Activated naive CD8-positive, alpha-beta T cell treated with anti-CD3 and anti-CD28 coated beads, Interleukin-2, amount 50 U/mL, for 24 hours (primary cell): ENCODE results near the gene TFB2M.
"Not testable (repeated sequence)": the region's sequence is repeated elsewhere in the genome, so short reads cannot be mapped to it uniquely, and the experiment has no call there.

Experiments
- ATAC-seq: fragments of 150-1000 bp; cut with Tn5 transposase; one replicate; pipeline ENCODE4 v1.10.0; 2021
- DNase-seq: peaks from one replicate; pipeline ENCODE4 v3.0.0; 2021
- H3K27ac Mint-ChIP-seq: one replicate; pipeline ENCODE4 v1.8.0; 2021; ENCODE audit warnings: mild to moderate bottlenecking, mixed read lengths
- H3K27me3 Mint-ChIP-seq: one replicate; pipeline ENCODE4 v1.8.0; 2021; ENCODE audit warnings: mixed read lengths
- H3K36me3 Mint-ChIP-seq: one replicate; pipeline ENCODE4 v1.8.0; 2021; ENCODE audit warnings: low read depth, mixed read lengths
- H3K4me1 Mint-ChIP-seq: one replicate; pipeline ENCODE4 v1.8.0; 2021; ENCODE audit warnings: mixed read lengths
- H3K4me3 Mint-ChIP-seq: one replicate; pipeline ENCODE4 v1.8.0; 2021; ENCODE audit warnings: mild to moderate bottlenecking, moderate library complexity, mixed read lengths
- H3K9me3 Mint-ChIP-seq: one replicate; pipeline ENCODE4 v1.8.0; 2021; ENCODE audit warnings: mixed read lengths

The TFB2M gene

GRCh38 chr1:246591504-246591903, 25.4 kb upstream of the TFB2M start:
- no peak for DNase-seq
- no peaks in the 10 kb centered on the region for H3K27me3 Mint-ChIP-seq
- H3K9me3 Mint-ChIP-seq, result peaks cover 5% of the 10 kb centered on the region
- H3K4me1 Mint-ChIP-seq, result peaks cover 34% of the 10 kb centered on the region
- peak; percentile 72 for ATAC-seq
- H3K4me3 Mint-ChIP-seq, result no peak overlapping the region
- H3K36me3 Mint-ChIP-seq, result peaks cover 40% of the 10 kb centered on the region
- H3K27ac Mint-ChIP-seq, result peak overlapping the region; percentile 73

DNA sequence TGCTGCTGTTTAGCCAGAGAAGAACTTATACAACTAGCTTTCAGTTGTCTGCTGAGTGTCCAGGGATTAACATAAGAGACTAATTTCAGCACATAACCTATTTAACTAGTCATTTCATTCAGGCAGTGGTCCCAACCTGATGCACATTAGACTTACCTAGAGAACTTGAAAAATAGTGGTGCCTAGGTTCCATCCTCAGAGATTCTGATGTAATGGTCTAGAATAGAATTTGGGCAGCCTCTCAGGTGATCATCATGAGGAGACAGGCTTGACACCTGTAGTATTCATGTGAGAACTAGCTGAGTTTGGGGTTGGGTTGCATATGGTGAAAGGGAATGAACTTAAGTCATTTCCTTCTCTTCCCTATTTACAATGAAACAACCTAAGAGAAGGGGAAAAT, 25.0 kb upstream of the TFB2M start:
- Mint-ChIP-seq H3K27me3 (no peaks in the 10 kb centered on the region), H3K27ac (peak overlapping the region; percentile 73), H3K9me3 (peaks cover 5% of the 10 kb centered on the region), H3K4me3 (no peak overlapping the region), H3K36me3 (peaks cover 40% of the 10 kb centered on the region), H3K4me1 (peaks cover 35% of the 10 kb centered on the region)
- ATAC-seq (no peak), DNase-seq (no peak)

DNA sequence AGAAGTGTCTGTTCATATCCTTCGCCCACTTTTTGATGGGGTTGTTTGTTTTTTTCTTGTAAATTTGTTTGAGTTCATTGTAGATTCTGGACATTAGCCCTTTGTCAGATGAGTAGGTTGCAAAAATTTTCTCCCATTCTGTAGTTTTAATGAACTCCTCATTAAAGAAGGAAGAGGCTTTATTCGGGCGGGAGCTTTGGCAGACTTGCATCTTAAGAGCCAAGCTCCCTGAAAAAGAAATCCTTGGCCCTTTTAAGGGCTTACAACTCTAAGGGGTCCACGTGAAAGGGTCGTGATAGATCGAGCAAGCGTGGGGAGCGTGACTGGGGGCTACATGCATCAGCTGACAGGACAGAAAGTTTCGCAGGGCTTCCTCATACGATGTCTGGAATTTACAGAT, 23.9 kb upstream of the TFB2M start:
- Mint-ChIP-seq H3K4me1 (peaks cover 31% of the 10 kb centered on the region), H3K36me3 (peaks cover 36% of the 10 kb centered on the region)
- not testable (repeated sequence) for H3K4me3 Mint-ChIP-seq, H3K9me3 Mint-ChIP-seq, H3K27ac Mint-ChIP-seq, H3K27me3 Mint-ChIP-seq, ATAC-seq, DNase-seq

- no peaks in the 10 kb centered on the region for H3K27me3 Mint-ChIP-seq
- peaks cover 34% of the 10 kb centered on the region for H3K4me1 Mint-ChIP-seq
- peaks cover 5% of the 10 kb centered on the region for H3K9me3 Mint-ChIP-seq
- DNase-seq, result no peak
- ATAC-seq, result no peak
- H3K36me3 Mint-ChIP-seq, result peaks cover 35% of the 10 kb centered on the region
- no peak overlapping the region for H3K4me3 Mint-ChIP-seq
- no peak overlapping the region for H3K27ac Mint-ChIP-seq
Measured at GRCh38 chr1:246588159-246588721, 22.2 kb upstream of the TFB2M start.

DNA sequence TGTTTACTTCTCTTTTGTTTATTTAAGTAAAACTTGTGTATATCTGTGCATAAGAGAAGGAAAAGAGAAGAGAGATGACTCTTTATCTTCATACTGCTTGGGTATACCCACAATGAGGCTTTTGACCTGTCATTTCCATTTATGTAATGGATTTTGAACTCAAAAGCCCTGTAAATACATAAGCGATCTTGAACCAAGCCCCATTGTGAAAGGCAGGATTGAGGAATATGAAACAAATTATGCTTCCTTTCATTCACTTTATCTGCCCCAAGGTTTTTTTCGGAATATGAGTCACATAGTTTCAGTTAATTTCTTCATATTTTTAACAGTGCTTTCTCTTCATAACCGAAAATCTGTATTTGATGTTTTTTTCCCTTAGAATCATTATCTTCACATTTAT, 21.5 kb upstream of the TFB2M start:
- peaks cover 39% of the 10 kb centered on the region for H3K4me1 Mint-ChIP-seq
- H3K4me3 Mint-ChIP-seq, result no peak overlapping the region
- no peak overlapping the region for H3K27ac Mint-ChIP-seq
- H3K9me3 Mint-ChIP-seq, result peaks cover 5% of the 10 kb centered on the region
- H3K36me3 Mint-ChIP-seq, result peaks cover 37% of the 10 kb centered on the region
- no peaks in the 10 kb centered on the region for H3K27me3 Mint-ChIP-seq
- DNase-seq (no peak), ATAC-seq (peak; percentile 28)

DNA sequence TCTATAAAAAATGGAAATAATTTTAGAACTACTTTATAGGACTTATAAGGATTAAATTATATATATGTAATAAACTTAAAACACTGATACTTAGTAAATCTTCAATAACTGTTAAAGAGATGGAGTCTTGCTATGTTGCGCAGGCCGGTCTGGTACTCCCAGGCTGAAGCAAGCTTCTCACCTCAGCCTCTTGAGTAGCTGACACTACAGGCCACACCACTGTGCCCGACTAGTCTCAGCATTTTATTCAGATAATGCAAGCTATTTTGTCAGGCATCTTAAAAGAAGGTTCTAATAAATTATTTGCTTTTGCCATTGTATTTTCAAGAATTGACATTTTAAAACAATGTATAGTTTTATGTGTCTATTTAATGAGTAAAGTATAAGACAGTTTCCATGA, 21.0 kb upstream of the TFB2M start:
- DNase-seq, result no peak
- Mint-ChIP-seq H3K4me1 (peaks cover 45% of the 10 kb centered on the region), H3K36me3 (peaks cover 32% of the 10 kb centered on the region), H3K27me3 (no peaks in the 10 kb centered on the region), H3K27ac (no peak overlapping the region), H3K4me3 (no peak overlapping the region), H3K9me3 (peaks cover 5% of the 10 kb centered on the region)
- ATAC-seq, result no peak

- DNase-seq (no peak), ATAC-seq (no peak)
- Mint-ChIP-seq H3K4me3 (no peak overlapping the region), H3K9me3 (no peaks in the 10 kb centered on the region), H3K4me1 (peaks cover 45% of the 10 kb centered on the region), H3K27me3 (no peaks in the 10 kb centered on the region), H3K27ac (no peak overlapping the region), H3K36me3 (peaks cover 22% of the 10 kb centered on the region)
Measured at GRCh38 chr1:246583448-246584185, 17.6 kb upstream of the TFB2M start.

GRCh38 chr1:246583056-246583440, 17.0 kb upstream of the TFB2M start:
- peak overlapping the region; percentile 17 for H3K27ac Mint-ChIP-seq
- no peaks in the 10 kb centered on the region for H3K9me3 Mint-ChIP-seq
- H3K4me1 Mint-ChIP-seq, result peaks cover 48% of the 10 kb centered on the region
- H3K27me3 Mint-ChIP-seq, result no peaks in the 10 kb centered on the region
- H3K4me3 Mint-ChIP-seq, result no peak overlapping the region
- DNase-seq, result no peak
- no peak for ATAC-seq
- peaks cover 23% of the 10 kb centered on the region for H3K36me3 Mint-ChIP-seq

DNA sequence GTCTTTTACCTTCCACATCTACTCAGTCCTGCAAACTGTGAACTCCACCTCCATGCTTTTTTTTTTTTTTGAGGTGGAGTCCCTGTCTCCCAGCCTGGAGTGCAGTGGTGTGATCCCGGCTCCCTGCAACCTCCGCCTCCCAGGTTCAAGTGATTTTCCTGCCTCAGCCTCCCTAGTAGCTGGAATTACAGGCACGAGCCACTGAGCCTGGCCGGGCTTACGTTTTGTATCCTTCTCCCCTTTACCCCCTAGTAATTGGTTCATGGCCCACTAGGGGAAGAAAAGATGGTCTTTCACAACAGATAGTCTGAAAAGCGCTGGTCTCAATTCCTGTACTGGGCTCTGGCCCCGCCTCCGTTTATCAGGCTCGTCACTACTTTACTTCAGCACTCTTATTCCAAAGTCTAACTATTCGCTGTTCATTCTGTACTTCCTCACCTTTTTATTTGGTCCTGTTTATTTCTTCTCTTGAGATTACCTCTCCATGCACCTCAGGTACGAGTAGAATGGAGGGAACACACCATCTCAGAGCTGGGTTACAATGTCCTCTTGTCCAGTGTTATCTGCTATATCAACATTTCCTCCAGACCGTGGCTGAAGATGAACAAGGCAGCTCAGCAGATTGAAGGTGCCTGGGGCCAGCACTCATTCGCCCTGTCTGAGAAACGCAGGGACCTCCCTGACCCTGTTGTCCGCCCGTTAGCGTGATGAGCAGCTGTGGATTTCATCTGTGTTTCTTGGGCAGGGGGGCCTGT, 16.4 kb upstream of the TFB2M start:
- Mint-ChIP-seq H3K9me3 (no peaks in the 10 kb centered on the region), H3K27me3 (no peaks in the 10 kb centered on the region), H3K36me3 (peaks cover 23% of the 10 kb centered on the region), H3K27ac (peak overlapping the region; percentile 27), H3K4me1 (peaks cover 48% of the 10 kb centered on the region), H3K4me3 (no peak overlapping the region)
- DNase-seq, result no peak
- no peak for ATAC-seq

- no peak for ATAC-seq
- Mint-ChIP-seq H3K27ac (no peak overlapping the region), H3K4me1 (peaks cover 57% of the 10 kb centered on the region)
Measured at GRCh38 chr1:246580497-246581370, 14.7 kb upstream of the TFB2M start.

DNA sequence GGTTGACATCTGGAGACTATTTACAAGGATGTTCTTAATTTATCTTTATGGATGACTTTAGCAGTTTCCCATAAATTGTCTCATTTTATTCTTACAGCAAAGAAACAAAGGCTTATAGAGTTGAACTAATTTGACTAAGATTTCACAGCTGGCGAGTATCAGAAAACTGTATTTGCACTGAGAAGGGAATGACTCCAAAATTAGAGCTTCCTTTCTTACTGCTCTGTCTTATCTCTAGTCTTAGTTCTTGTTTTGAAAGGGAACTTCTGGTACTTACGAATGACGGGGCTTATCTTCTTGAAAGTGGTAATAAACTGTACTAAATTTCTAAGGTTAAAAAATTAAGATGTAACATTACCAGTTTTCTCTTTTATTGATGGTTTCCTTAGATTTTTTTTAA, 13.8 kb upstream of the TFB2M start:
- Mint-ChIP-seq H3K27ac (no peak overlapping the region), H3K27me3 (no peaks in the 10 kb centered on the region), H3K4me1 (peaks cover 61% of the 10 kb centered on the region), H3K4me3 (no peak overlapping the region), H3K9me3 (no peaks in the 10 kb centered on the region), H3K36me3 (peaks cover 28% of the 10 kb centered on the region)
- no peak for DNase-seq
- ATAC-seq, result no peak

More at GRCh38 chr1:246580497-246581370, 14.7 kb upstream of the TFB2M start:
- no peak overlapping the region for H3K4me3 Mint-ChIP-seq
- H3K27me3 Mint-ChIP-seq, result no peaks in the 10 kb centered on the region
- H3K9me3 Mint-ChIP-seq, result no peaks in the 10 kb centered on the region
- peaks cover 25% of the 10 kb centered on the region for H3K36me3 Mint-ChIP-seq
- no peak for DNase-seq

GRCh38 chr1:246577720-246578106, 11.7 kb upstream of the TFB2M start:
- Mint-ChIP-seq H3K9me3 (no peaks in the 10 kb centered on the region), H3K36me3 (peaks cover 21% of the 10 kb centered on the region), H3K4me1 (peaks cover 69% of the 10 kb centered on the region), H3K27me3 (no peaks in the 10 kb centered on the region), H3K4me3 (no peak overlapping the region), H3K27ac (peak overlapping the region; percentile 33)
- DNase-seq (no peak), ATAC-seq (no peak)

- Mint-ChIP-seq H3K36me3 (peaks cover 21% of the 10 kb centered on the region), H3K4me1 (peaks cover 68% of the 10 kb centered on the region), H3K4me3 (peak overlapping the region; percentile 1), H3K27me3 (no peaks in the 10 kb centered on the region), H3K27ac (peak overlapping the region; percentile 33), H3K9me3 (no peaks in the 10 kb centered on the region)
- DNase-seq, result no peak
- no peak for ATAC-seq
Measured at GRCh38 chr1:246577082-246577719, 11.1 kb upstream of the TFB2M start.

GRCh38 chr1:246576709-246577032, 10.6 kb upstream of the TFB2M start:
- Mint-ChIP-seq H3K36me3 (peaks cover 21% of the 10 kb centered on the region), H3K27me3 (no peaks in the 10 kb centered on the region), H3K4me3 (no peak overlapping the region), H3K27ac (no peak overlapping the region), H3K4me1 (peaks cover 69% of the 10 kb centered on the region), H3K9me3 (no peaks in the 10 kb centered on the region)
- DNase-seq, result no peak
- no peak for ATAC-seq
